ENCODE measurements around the gene LGMN. TPM values are rescaled to one million over a fixed set of nuclear protein-coding genes. Genes with fewer than 3 reads are reported as not detected.

Gene LGMN
- total and polyA plus RNA-seq, 2 of the 8 experiments (the other 6 are each of a cell fraction or from before 2014, with no cell fraction given): 57.4 to 83.4 TPM

- TF ChIP-seq EP300 (IDR thresholded peaks at IDR 0.05; ENCODE audit: borderline replicate concordance in 1 of 2, low read depth in 2 of 2, low read length in 2 of 2): no peak
Observed at GRCh38 chr14:92719890-92720323, 28.5 kb downstream of the LGMN start (continued).

Data from H1 (cell line).